ENCODE measurements around the gene CCSER1. TPM values are rescaled to one million over a fixed set of nuclear protein-coding genes. Genes with fewer than 3 reads are reported as not detected.

Gene CCSER1
- total and polyA plus RNA-seq, 2 of the 8 experiments (the other 6 are each of a cell fraction or from before 2014, with no cell fraction given): 0.26 to 0.84 TPM

GRCh38 chr4:90641861-90642599 is 514.8 kb downstream of the CCSER1 start:
- TF ChIP-seq RAD21 (IDR thresholded peaks at IDR 0.05 in 1 of 2, conservative IDR thresholded peaks at IDR 0.05 in 1 of 2; ENCODE audit: low read depth in 2 of 2, low read length in 2 of 2) (peak; percentile 45 to 50; a peak in 3 of 4 replicates), KDM1A (IDR thresholded peaks at IDR 0.05; ENCODE audit: borderline replicate concordance, low read length) (no peak)
- Histone ChIP-seq H4K20me1 (replicated peaks in 1 of 2; ENCODE audit: control insufficient read depth in 1 of 2, insufficient read depth in 2 of 2, low read length in 2 of 2) (no peaks in the 10 kb centered on the region), H2BK20ac (ENCODE audit: low read length) (no peak overlapping the region), H2BK12ac (ENCODE audit: low read depth, low read length) (no peak overlapping the region), H4K91ac (replicated peaks; ENCODE audit: insufficient read length, low read length) (no peak overlapping the region), H3K4me2 (ENCODE audit: insufficient read depth in 1 of 2, low read depth in 2 of 2, low read length in 2 of 2) (no peak overlapping the region), H3K27me3 (replicated peaks in 1 of 4; ENCODE audit: control insufficient read depth in 3 of 4, extremely low read depth in 1 of 4, insufficient read depth in 3 of 4, low read length in 3 of 4) (no peaks in the 10 kb centered on the region), H3K4ac (replicated peaks; ENCODE audit: insufficient read length, low read depth, low read length) (no peak overlapping the region), H3K9me3 (ENCODE audit: insufficient read depth in 2 of 2, low read depth in 1 of 2, low read length in 1 of 2) (no peaks in the 10 kb centered on the region), H2AFZ (ENCODE audit: low read length) (no peak overlapping the region), H3K79me2 (ENCODE audit: control insufficient read depth in 1 of 2, insufficient read depth in 2 of 2, low read length in 2 of 2) (no peaks in the 10 kb centered on the region), H3K79me1 (ENCODE audit: low read depth, low read length) (no peaks in the 10 kb centered on the region), H3K14ac (ENCODE audit: insufficient read length) (no peak overlapping the region), H3K18ac (ENCODE audit: extremely low read depth, low read length) (no peak overlapping the region), H3K56ac (replicated peaks; ENCODE audit: insufficient read length, low read depth, low read length) (no peak overlapping the region), H3K4me1 (replicated peaks in 1 of 4; ENCODE audit: control insufficient read depth in 3 of 4, insufficient read depth in 4 of 4, low read length in 3 of 4) (no peaks in the 10 kb centered on the region), H4K5ac (ENCODE audit: insufficient read length, low read depth, low read length) (no peak overlapping the region), H2BK15ac (ENCODE audit: low read length) (no peak overlapping the region), H3K23ac (ENCODE audit: insufficient read length) (no peak overlapping the region), H2AK5ac (ENCODE audit: low read depth, low read length) (no peak overlapping the region), H3K36me3 (ENCODE audit: control insufficient read depth in 2 of 4, insufficient read depth in 4 of 4, low read length in 3 of 4) (no peaks in the 10 kb centered on the region), H2BK120ac (replicated peaks; ENCODE audit: low read depth, low read length) (no peak overlapping the region), H3K9ac (replicated peaks in 1 of 4; ENCODE audit: extremely low read depth in 1 of 4, low read depth in 3 of 4, low read length in 3 of 4) (no peak overlapping the region), H2BK5ac (ENCODE audit: low read depth, low read length) (no peak overlapping the region), H3K4me3 (ENCODE audit: extremely low read depth in 1 of 4, insufficient read depth in 2 of 4, low read depth in 3 of 4, low read length in 4 of 4) (no peak overlapping the region), H3K27ac (ENCODE audit: low read depth, low read length) (no peak overlapping the region), H3K23me2 (ENCODE audit: low read depth, low read length) (no peaks in the 10 kb centered on the region), H4K8ac (ENCODE audit: extremely low read depth, insufficient read depth, low read length) (no peak overlapping the region)
- ChIA-PET POLR2A (ENCODE audit: partially characterized antibody) (no interaction called here), CTCF (ENCODE audit: partially characterized antibody) (interaction anchor here (1.3 kb wide), 1 partner anchor 475 kb away, joined by 6 read pairs; no protein-coding TSS in a partner anchor)
- 74% methylated on average over 7 of the region's 7 CpGs; no CpG with 5 or more reads in 1 of the 2 experiments for WGBS, 2 experiments (ENCODE audit: extremely low coverage in 1 of 2, insufficient coverage in 1 of 2, insufficient read length in 1 of 2, insufficient replicate concordance in 2 of 2, low coverage in 1 of 2, low lambda C conversion rate in 2 of 2, missing lambda C conversion rate in 1 of 2)
- FAIRE-seq (no peak), DNase-seq (ENCODE audit: low read depth in 1 of 2, low spot score in 2 of 2) (no peak)
